HCT116 (cell line): ENCODE results near the gene APCDD1L. TPM values are rescaled to one million over a fixed set of nuclear protein-coding genes. Genes with fewer than 3 reads are reported as not detected.
"Not testable (repeated sequence)": the region's sequence is repeated elsewhere in the genome, so short reads cannot be mapped to it uniquely, and the experiment has no call there.

ENCODE experiments used
- ATAC-seq: fragments of 200-7000 bp; cut with Tn5 transposase; 2 replicates; pipeline ENCODE4 v1.9.1; 2020; ENCODE audit warnings: mild to moderate bottlenecking, moderate library complexity
- BruUV-seq: library from RNA; stranded (reverse); fragments of 400-500 nt; replicated peaks from 2 replicates; lab custom pipeline; 2021; lab: Mats Ljungman, UMichigan
- CTCF ChIA-PET: fragments of 300-600 bp; sonication (Branson Sonifier 250); formaldehyde crosslinking; loops from one replicate; lab custom pipeline; 2021; ENCODE audit warnings: antibody characterized with exemption; lab: Charles Lee
- POLR2A ChIA-PET: fragments of 300-600, 350-600 bp; sonication (Branson Sonifier 250); formaldehyde crosslinking; loops from one replicate; lab custom pipeline; 2021; ENCODE audit warnings: antibody characterized with exemption; lab: Charles Lee
- RAD21 ChIA-PET, 2 experiments: fragments of 300-600 bp; sonication (Branson Sonifier 250); formaldehyde crosslinking; loops; one replicate each; lab custom pipeline; 2023; ENCODE audit warnings: low total read pairs in 2 of 2; ENCODE audit not compliant: uncharacterized antibody in 2 of 2, unreplicated experiment in 2 of 2, low non-redundant PET in 1 of 2; lab: Charles Lee
- DNase-seq: peaks from one replicate; pipeline ENCODE4 v3.0.0-alpha.2; 2010; ENCODE audit warnings: low read depth, low spot score
- H2AFZ ChIP-seq: fragments of 200-600 bp; shearing (Covaris generic), sonication (generic); 2 replicates; pipeline ENCODE4 v1.6.1; 2017; ENCODE audit warnings: low read depth, mixed run types, mixed read lengths, antibody characterized with exemption, low read length; ENCODE audit not compliant: poor library complexity, severe bottlenecking
- H3K27ac ChIP-seq: 2 replicates; pipeline ENCODE4 v1.5.1; 2012; ENCODE audit warnings: low read depth, low read length
- H3K27me3 ChIP-seq: fragments of 200-600 bp; sonication (generic); 2 replicates; pipeline ENCODE4 v1.6.1; 2016; ENCODE audit warnings: mixed run types, low read length, mixed read lengths; ENCODE audit not compliant: insufficient read depth
- H3K36me3 ChIP-seq, 2 experiments: fragments of 200-500 bp in 1 of 2; fragments of 200-600 bp in 1 of 2; sonication (Bioruptor generic) in 1 of 2; sonication (generic) in 1 of 2; 2 replicates each; pipeline versions ENCODE4 v1.5.1 to v1.6.1; 2014 to 2016; ENCODE audit warnings: low read length in 2 of 2, inconsistent platforms in 1 of 2, mixed read lengths in 1 of 2, mixed run types in 1 of 2; ENCODE audit not compliant: insufficient read depth in 2 of 2, control insufficient read depth in 1 of 2
- H3K4me1 ChIP-seq, 2 experiments: fragments of 200-600 bp in 1 of 2; sonication (generic) in 1 of 2; 2 replicates each; pipeline versions ENCODE4 v1.5.1 to v1.6.1; 2012 to 2017; ENCODE audit warnings: low read length in 2 of 2, inconsistent platforms in 1 of 2, mild to moderate bottlenecking in 1 of 2, mixed read lengths in 1 of 2, mixed run types in 1 of 2, moderate library complexity in 1 of 2; ENCODE audit not compliant: insufficient read depth in 2 of 2, control insufficient read depth in 1 of 2
- H3K4me2 ChIP-seq: fragments of 200-600 bp; sonication (generic); 2 replicates; pipeline ENCODE4 v1.6.1; 2017; ENCODE audit warnings: mixed run types, low read length, mixed read lengths
- H3K4me3 ChIP-seq, 2 experiments: fragments of 200-600 bp in 1 of 2; sonication (generic) in 1 of 2; replicated peaks in 1 of 2; 2 replicates each; pipeline ENCODE4 v1.5.1; 2011 to 2016; ENCODE audit warnings: low read length in 2 of 2, control low read depth in 1 of 2, low read depth in 1 of 2, mild to moderate bottlenecking in 1 of 2, mixed read lengths in 1 of 2, mixed run types in 1 of 2
- H3K79me2 ChIP-seq: fragments of 200-600 bp; sonication (generic); 2 replicates; pipeline ENCODE4 v1.6.1; 2017; ENCODE audit warnings: mild to moderate bottlenecking, mixed run types, low read length, moderate library complexity, mixed read lengths; ENCODE audit not compliant: insufficient read depth
- H3K9ac ChIP-seq: fragments of 200-600 bp; sonication (generic); 2 replicates; pipeline ENCODE4 v1.6.1; 2016; ENCODE audit warnings: low read length, mixed read lengths
- H3K9me2 ChIP-seq: fragments of 200-600 bp; sonication (generic), shearing (Covaris generic); 2 replicates; pipeline ENCODE4 v1.6.1; 2017; ENCODE audit warnings: mixed run types, mild to moderate bottlenecking, moderate library complexity; ENCODE audit not compliant: insufficient read depth
- H3K9me3 ChIP-seq, 2 experiments: fragments of 200-500 bp in 1 of 2; fragments of 200-600 bp in 1 of 2; sonication (Bioruptor generic) in 1 of 2; sonication (generic) in 1 of 2; 2 replicates each; pipeline ENCODE4 v1.6.1; 2014 to 2017; ENCODE audit warnings: low read length in 2 of 2, mixed read lengths in 2 of 2, inconsistent platforms in 1 of 2, low read depth in 1 of 2, mild to moderate bottlenecking in 1 of 2, mixed run types in 1 of 2, moderate library complexity in 1 of 2; ENCODE audit not compliant: control insufficient read depth in 1 of 2, insufficient read depth in 1 of 2
- H4K20me1 ChIP-seq: fragments of 200-600 bp; sonication (generic), shearing (Covaris generic); 2 replicates; pipeline ENCODE4 v1.6.1; 2017; ENCODE audit warnings: mixed run types, mild to moderate bottlenecking, moderate library complexity; ENCODE audit not compliant: insufficient read depth
- CTCF ChIP-seq, 3 experiments: fragments of 200-600 bp in 1 of 3; sonication (generic) in 1 of 3; IDR thresholded peaks in 2 of 3; conservative IDR thresholded peaks in 1 of 3; 2 replicates each; pipeline ENCODE4 v1.5.1; 2012 to 2017; ENCODE audit warnings: low read depth in 2 of 3, low read length in 2 of 3, antibody characterized with exemption in 1 of 3, borderline replicate concordance in 1 of 3, control low read depth in 1 of 3, mild to moderate bottlenecking in 1 of 3, mixed read lengths in 1 of 3, mixed run types in 1 of 3, moderate library complexity in 1 of 3; ENCODE audit not compliant: insufficient read depth in 1 of 3
- ELF1 ChIP-seq: IDR thresholded peaks from 2 replicates; pipeline ENCODE4 v1.6.1; 2012; ENCODE audit warnings: low read depth, borderline replicate concordance
- FOSL1 ChIP-seq: IDR thresholded peaks from 2 replicates; pipeline ENCODE4 v1.6.1; 2012; ENCODE audit warnings: low read depth
- POLR2AphosphoS5 ChIP-seq: IDR thresholded peaks from 2 replicates; pipeline ENCODE4 v1.6.1; 2011; ENCODE audit warnings: mild to moderate bottlenecking, low read depth, low read length, moderate library complexity
- RAD21 ChIP-seq: IDR thresholded peaks from 2 replicates; pipeline ENCODE4 v1.6.1; 2012; ENCODE audit warnings: low read depth, mild to moderate bottlenecking
- SIN3A ChIP-seq: IDR thresholded peaks from 2 replicates; pipeline ENCODE4 v1.6.1; 2012; ENCODE audit warnings: low read depth
- TCF7L2 ChIP-seq: IDR thresholded peaks from 2 replicates; pipeline ENCODE4 v1.7.0; 2011; ENCODE audit warnings: borderline replicate concordance, inconsistent platforms; ENCODE audit not compliant: insufficient read depth, insufficient read length; ENCODE audit errors: extremely low read depth
- ZFX ChIP-seq: fragments of 450-650 bp; IDR thresholded peaks from 2 replicates; pipeline ENCODE4 v1.6.1; 2017
- intact Hi-C: fragments of 100-400 bp; cut with micrococcal nuclease; formaldehyde crosslinking; loops from 2 replicates; pipeline ENCODE4 v1.10.0; 2022
- total RNA-seq: library from RNA; stranded (reverse); gene quantifications from one replicate; pipeline ENCODE4 v1.2.1, GENCODE V29; 2021; ENCODE audit not compliant: unreplicated experiment
- TF ChIP-seq, protein P1 (sequence below): IDR thresholded peaks from 2 replicates; pipeline ENCODE4 v1.6.1; 2012
- TF ChIP-seq, protein P2 (sequence below): IDR thresholded peaks from 2 replicates; pipeline ENCODE4 v1.6.1; 2012

Gene APCDD1L
- total RNA-seq, 1 experiment from 2014 or later = not detected

DNA sequence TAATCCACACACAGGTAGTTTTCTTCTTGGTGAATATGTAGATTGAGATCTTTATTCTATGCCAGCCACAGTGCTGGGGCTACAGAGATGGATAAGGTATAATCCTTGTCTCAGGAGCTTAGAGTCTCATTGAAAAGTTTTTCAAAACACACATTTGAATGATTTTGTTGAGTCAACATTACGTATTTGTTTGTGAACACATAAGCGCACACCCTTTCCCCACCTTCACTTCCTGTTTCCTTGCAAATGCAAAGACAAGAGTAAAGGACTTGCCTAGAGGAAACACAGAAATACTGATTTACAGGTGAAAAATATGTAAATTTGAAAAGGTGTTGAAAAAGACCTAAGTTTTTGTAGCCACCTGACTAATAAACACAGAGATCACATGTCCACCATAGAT is 98.4 kb downstream of the APCDD1L start:
- intact Hi-C loops = no loop called here
- H3K4me2 ChIP-seq = no peak overlapping the region
- H3K9ac ChIP-seq = no peak overlapping the region
- BruUV-seq = no TSS peak
- no peak for TF ChIP-seq ZFX
- no peak for TF ChIP-seq RAD21
- TF ChIP-seq TCF7L2 = no peak
- no peak for TF ChIP-seq ELF1
- TF ChIP-seq, protein P1, sequence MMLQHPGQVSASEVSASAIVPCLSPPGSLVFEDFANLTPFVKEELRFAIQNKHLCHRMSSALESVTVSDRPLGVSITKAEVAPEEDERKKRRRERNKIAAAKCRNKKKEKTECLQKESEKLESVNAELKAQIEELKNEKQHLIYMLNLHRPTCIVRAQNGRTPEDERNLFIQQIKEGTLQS = no peak
- no peak for TF ChIP-seq POLR2AphosphoS5
- no peak for TF ChIP-seq FOSL1
- TF ChIP-seq SIN3A = no peak
- TF ChIP-seq, protein P2, sequence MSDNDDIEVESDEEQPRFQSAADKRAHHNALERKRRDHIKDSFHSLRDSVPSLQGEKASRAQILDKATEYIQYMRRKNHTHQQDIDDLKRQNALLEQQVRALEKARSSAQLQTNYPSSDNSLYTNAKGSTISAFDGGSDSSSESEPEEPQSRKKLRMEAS = no peak
- H2AFZ ChIP-seq = no peak overlapping the region
- no peak overlapping the region for H3K27ac ChIP-seq
- H3K27me3 ChIP-seq = no peaks in the 10 kb centered on the region
- H3K9me2 ChIP-seq = no peaks in the 10 kb centered on the region
- POLR2A ChIA-PET = no interaction called here
- CTCF ChIA-PET = no interaction called here
- no peaks in the 10 kb centered on the region for H3K36me3 ChIP-seq
- H3K79me2 ChIP-seq = peaks cover 76% of the 10 kb centered on the region
- no peaks in the 10 kb centered on the region for H3K9me3 ChIP-seq
- H3K4me3 ChIP-seq = no peak overlapping the region
- RAD21 ChIA-PET = no interaction called here
- no peak for DNase-seq
- ATAC-seq = no peak
- peaks cover 0 to 9% of the 10 kb centered on the region in 2 experiments; a peak in 2 of 4 replicates for H3K4me1 ChIP-seq
- H4K20me1 ChIP-seq = peaks cover 9% of the 10 kb centered on the region; the same call in 1 of the 2 replicates

DNA sequence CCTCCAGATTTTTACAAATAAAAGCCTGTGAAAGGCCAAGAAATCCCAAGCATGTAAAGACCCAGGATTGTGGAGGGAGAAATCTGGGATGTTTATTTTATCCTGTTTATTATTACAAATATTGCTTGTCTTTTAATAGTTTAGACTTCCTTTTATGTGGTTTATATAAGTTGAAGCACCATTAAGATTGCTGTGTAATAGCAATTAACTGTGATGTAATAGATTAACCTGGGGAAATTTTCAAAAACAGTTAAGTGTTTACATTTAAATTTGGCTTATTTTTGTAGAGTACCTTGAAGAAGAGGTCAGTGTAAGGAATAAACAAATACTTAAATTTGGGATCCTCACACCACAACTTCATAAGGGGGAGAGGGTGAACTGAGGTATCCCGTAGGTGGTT is 99.1 kb downstream of the APCDD1L start:
- RAD21 ChIA-PET = no interaction called here
- POLR2A ChIA-PET = no interaction called here
- Histone ChIP-seq H3K27ac (no peak overlapping the region), H3K9ac (no peak overlapping the region), H4K20me1 (peaks cover 9% of the 10 kb centered on the region; the same call in 1 of the 2 replicates), H3K9me2 (no peaks in the 10 kb centered on the region), H2AFZ (no peak overlapping the region), H3K79me2 (peaks cover 76% of the 10 kb centered on the region), H3K4me3 (no peak overlapping the region), H3K4me1 (peaks cover 0 to 9% of the 10 kb centered on the region in 2 experiments; a peak in 2 of 4 replicates), H3K27me3 (no peaks in the 10 kb centered on the region), H3K4me2 (no peak overlapping the region), H3K9me3 (no peaks in the 10 kb centered on the region), H3K36me3 (no peaks in the 10 kb centered on the region)
- DNase-seq (no peak), ATAC-seq (no peak)
- CTCF ChIA-PET = no interaction called here
- TF ChIP-seq CTCF (IDR thresholded peaks at IDR 0.05 in 2 of 3, conservative IDR thresholded peaks at IDR 0.05 in 1 of 3; ENCODE audit: borderline replicate concordance in 1 of 3, insufficient read depth in 1 of 3, low read depth in 2 of 3, low read length in 2 of 3) (no peak), FOSL1 (no peak)
- BruUV-seq = no TSS peak
- intact Hi-C loops = no loop called here

GRCh38 chr20:58414786-58415185 is 100.4 kb downstream of the APCDD1L start:
- H3K4me3 ChIP-seq, POLR2A ChIA-PET, intact Hi-C loops, H4K20me1 ChIP-seq, BruUV-seq, H3K9ac ChIP-seq, CTCF ChIA-PET, DNase-seq, H3K9me2 ChIP-seq, ATAC-seq, H2AFZ ChIP-seq, RAD21 ChIA-PET, H3K27me3 ChIP-seq, H3K9me3 ChIP-seq, H3K36me3 ChIP-seq, H3K4me2 ChIP-seq, H3K27ac ChIP-seq, H3K4me1 ChIP-seq: not testable (repeated sequence)
- peaks cover 78% of the 10 kb centered on the region for H3K79me2 ChIP-seq
